GM19397 (cell line): ENCODE measurements around the gene GPRC6A.
"Not testable (repeated sequence)": the region's sequence is repeated elsewhere in the genome, so short reads cannot be mapped to it uniquely, and the experiment has no call there.

ENCODE experiments used
- ATAC-seq: cut with Tn5 transposase; IDR thresholded peaks from one replicate; pipeline ENCODE4 v1.9.1; 2021; ENCODE audit warnings: mild to moderate bottlenecking, moderate library complexity; ENCODE audit not compliant: unreplicated experiment

GPRC6A gene, protein sequence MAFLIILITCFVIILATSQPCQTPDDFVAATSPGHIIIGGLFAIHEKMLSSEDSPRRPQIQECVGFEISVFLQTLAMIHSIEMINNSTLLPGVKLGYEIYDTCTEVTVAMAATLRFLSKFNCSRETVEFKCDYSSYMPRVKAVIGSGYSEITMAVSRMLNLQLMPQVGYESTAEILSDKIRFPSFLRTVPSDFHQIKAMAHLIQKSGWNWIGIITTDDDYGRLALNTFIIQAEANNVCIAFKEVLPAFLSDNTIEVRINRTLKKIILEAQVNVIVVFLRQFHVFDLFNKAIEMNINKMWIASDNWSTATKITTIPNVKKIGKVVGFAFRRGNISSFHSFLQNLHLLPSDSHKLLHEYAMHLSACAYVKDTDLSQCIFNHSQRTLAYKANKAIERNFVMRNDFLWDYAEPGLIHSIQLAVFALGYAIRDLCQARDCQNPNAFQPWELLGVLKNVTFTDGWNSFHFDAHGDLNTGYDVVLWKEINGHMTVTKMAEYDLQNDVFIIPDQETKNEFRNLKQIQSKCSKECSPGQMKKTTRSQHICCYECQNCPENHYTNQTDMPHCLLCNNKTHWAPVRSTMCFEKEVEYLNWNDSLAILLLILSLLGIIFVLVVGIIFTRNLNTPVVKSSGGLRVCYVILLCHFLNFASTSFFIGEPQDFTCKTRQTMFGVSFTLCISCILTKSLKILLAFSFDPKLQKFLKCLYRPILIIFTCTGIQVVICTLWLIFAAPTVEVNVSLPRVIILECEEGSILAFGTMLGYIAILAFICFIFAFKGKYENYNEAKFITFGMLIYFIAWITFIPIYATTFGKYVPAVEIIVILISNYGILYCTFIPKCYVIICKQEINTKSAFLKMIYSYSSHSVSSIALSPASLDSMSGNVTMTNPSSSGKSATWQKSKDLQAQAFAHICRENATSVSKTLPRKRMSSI

DNA sequence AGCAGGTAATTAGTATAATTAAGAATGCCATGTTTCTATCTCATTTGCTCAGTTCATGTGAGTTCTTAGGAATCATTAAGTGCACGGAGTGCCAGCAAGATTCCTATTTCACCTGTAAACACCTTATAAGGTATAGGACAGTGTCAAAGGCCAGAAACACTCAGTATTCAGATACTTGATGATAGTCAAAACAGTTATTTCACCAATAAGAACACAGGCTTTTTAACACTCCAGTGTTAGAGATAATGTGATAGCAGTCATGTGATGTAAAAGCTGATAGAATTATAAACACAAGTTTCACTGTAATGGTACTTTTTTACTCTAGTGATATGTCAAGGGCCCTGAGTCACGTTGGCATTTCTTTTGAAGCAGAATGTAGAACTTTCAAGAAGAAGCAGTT, at the start of gene GPRC6A:
Gene GPRC6A, minus strand, starts transcription at position 101 of the 400 bp plus-strand sequence. Its CDS starts 70 bp downstream, at position 31.
- ATAC-seq, result no peak

DNA sequence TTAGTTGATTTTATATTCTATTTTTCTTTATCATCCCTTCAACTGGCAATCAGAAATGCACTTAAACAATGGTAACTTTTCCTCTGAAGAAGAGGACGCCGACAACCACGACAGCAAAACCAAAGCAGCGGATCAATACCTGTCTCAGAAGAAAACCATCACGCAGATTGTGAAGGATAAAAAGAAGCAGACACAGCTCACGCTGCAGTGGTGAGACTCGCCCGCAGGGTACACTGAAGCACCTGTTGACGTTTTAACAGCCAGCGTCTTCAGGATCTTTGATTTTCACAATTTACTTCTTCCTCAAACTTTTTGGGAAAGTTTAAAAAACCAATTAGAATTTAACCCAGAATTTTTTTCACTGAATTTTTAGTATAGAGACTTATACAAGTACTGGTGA, 48.9 kb upstream of the GPRC6A start:
- no peak for ATAC-seq

DNA sequence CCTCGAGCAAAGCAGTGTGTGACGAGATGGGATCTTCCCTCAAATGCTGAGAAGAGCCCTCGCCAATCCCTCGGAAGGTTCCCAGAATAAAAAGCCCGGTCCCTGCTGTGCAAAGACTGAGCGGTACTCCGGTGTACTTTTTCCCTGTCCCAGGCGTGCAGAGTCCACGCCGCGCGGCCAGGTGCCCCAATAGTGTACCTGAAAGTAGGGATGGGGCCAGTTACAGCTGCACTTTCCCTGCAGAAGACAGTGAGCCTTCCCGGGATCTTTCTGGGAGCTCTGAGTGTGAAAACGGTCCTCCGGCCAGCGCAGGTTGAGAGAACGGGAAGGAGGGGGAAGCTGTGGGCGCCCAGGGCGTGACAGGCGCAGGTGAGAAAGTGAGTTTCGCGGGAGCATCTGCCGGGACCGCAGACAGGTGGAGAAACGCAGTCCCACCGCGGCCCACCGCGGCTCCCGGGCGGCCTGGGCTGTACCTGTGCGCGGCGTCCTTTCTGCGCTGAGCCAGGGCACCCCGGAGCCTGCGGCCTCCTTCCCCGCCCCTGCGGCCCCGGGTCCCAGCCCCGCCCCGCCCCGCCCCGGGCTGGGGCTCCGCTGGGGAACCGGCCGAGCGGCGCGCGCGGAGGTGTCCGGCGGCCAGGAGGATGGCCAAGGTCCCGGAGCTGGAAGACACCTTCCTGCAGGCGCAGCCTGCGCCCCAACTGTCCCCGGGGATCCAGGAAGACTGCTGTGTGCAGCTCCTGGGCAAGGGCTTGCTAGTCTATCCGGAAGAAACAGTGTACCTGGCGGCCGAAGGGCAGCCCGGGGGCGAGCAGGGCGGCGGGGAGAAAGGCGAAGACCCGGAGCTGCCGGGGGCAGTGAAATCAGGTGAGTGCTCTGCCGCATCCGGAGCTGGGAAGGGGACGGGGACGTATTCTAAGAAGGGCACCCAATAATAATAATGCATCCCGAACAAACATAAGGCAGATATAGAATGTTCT, 48.0 kb upstream of the GPRC6A start, which contains the start of gene RFX6:
Gene RFX6, plus strand, starts transcription at position 608 of the 977 bp plus-strand sequence. Its CDS starts 34 bp downstream, at position 642.
- no peak for ATAC-seq

DNA sequence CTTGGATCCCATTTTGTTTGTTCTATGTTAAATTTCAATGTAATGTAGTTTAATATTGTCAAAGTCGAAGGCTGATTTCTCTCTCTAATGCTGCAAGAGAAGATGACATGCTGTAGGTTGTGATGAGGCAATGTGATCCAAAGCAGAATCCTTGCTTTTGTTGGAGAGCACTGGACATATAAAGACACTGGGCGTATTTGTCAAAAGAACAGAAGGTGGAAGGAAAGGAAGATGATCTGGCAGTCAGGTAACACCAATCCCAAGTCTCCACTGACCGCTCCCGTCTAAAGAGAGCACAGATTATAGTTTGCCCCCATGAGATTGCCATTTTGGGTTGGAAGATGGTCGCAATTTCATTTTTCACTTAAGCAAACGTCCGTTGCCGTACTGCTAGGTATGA, 47.2 kb upstream of the GPRC6A start:
- no peak for ATAC-seq

DNA sequence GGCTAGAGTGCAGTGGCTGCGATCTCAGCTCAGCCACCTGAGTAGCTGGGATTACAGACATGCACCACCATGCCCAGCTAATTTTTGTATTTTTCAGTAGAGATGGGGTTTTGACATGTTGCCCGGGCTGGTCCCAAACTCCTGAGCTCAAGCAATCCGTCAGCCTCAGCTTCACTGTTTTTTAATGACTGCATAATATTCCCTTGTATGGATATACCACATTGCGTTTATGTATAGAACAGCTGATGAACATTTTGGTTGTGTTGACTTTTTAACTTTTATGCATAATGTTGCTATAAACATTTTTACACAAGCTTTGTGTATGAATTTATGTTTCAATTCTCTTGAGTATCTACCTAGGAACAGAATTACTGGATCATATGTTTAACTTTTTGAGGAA, 43.9 kb upstream of the GPRC6A start:
- no peak for ATAC-seq

DNA sequence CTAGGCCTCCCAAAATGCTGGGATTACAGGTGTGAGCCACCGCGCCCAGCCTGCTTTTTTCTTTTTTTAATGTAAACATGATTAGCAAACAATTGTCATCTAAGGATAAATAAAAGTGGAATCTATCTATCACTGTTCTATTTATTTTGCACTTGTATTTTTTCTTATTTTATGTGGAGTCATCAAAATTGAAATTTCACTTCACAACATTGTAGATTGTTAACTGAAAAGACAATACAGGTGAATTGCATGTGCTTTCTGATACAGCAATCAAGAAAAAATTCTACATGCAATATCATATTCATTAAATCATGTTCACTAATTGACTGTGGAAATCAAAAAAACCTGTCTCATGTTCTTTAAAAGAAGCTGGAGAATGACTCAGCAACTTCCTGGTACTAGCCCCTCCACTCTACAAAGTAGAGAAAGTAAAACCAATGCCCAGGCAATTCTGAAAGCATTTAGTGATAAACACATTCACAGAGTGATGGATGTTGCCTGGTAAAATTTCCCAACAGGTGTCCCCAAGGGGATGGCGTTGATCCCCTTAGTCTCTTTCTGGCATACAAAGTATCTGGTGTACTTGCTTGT, 37.5 kb upstream of the GPRC6A start:
- ATAC-seq, result no peak

DNA sequence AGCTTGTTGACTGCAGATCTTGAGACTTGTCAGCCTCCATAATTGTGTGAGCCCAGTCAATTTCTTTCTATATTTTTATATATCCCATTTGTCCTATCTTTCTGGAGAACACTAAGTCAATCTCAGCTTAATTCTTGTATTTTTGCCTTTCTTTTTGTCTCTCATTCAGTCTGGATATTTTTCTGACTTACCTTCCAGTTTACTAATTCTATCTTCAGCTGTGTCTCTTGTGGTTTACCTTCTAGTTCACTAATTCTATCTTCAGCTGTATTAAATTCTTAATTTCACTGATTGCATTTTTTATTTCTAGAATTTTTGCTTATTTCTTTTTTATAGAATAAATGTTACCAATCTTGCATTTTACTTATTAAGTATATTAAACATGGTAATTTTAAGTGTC, 30.4 kb upstream of the GPRC6A start:
- no peak for ATAC-seq

DNA sequence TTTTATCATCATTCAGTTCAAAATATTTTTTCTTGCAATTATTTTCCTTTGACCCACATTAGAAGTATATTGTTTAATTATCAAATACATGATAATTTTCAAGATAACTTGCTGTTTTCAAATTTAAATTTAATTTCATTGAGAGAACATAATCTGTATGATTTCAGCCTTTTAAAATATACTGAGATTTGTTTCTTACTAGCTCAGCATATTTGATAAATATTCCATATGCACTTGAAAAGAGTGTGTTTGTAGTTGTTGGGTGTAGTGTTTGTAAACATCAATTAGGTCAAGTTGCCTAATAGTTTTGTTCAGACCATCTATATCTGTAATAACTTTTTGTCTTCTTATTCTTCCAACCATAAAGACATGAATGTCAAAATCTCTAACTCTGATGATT, 29.2 kb upstream of the GPRC6A start:
- no peak for ATAC-seq

DNA sequence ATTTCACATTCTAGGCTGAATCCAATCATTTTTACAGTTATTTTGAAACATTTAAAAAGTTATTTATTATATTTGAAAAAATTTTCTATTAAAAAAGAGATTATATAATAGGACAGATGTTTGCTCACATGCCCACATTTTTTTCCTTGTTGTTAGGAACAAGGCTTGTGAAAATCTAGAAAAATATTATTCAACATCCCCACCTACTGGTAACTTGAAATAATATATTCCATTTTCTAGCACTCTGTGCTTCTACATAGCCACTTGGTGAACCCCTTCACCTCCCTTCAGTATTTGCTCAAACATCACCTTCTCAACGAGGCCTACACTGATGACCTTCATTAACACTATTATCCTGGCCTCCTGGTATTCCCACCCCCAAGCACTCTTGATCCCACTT, 18.3 kb upstream of the GPRC6A start:
- ATAC-seq, result no peak

DNA sequence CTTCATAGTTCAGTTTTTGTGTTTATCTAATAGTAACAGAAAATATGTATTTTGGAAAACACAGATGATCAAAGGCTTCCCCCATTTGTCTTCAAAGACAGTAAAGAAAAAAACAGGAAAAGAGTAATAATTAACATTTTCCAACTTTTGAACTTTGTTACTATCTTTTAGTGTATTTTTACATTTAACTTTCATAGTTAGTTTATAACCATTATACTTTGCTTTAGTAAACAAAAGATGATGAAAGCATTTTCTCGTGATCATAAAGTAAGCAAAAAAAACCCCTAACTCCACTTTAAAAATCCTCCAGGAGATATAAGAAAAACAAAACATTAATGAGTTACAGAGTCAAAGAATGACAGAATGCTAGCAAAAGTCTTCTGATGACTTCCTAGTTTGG, 13.6 kb upstream of the GPRC6A start:
- ATAC-seq, result no peak

DNA sequence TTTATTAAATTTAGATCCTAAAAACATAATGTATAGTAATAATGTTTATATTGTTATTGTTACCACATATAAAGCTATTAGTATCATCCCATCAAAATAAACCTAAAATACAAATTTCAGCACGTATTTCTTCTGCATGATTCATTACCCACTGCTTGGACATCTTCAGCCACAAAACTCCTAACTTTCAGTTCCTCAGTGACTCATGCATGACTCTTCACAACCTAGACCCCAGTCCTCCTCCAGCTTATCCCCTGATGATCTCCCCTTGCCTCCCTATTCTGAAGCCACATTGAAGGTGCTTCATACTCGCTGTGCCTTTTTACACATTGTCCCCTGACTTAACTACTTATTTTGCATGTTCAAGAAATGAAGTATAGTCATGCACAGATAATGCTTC, 11.2 kb upstream of the GPRC6A start:
- no peak for ATAC-seq

DNA sequence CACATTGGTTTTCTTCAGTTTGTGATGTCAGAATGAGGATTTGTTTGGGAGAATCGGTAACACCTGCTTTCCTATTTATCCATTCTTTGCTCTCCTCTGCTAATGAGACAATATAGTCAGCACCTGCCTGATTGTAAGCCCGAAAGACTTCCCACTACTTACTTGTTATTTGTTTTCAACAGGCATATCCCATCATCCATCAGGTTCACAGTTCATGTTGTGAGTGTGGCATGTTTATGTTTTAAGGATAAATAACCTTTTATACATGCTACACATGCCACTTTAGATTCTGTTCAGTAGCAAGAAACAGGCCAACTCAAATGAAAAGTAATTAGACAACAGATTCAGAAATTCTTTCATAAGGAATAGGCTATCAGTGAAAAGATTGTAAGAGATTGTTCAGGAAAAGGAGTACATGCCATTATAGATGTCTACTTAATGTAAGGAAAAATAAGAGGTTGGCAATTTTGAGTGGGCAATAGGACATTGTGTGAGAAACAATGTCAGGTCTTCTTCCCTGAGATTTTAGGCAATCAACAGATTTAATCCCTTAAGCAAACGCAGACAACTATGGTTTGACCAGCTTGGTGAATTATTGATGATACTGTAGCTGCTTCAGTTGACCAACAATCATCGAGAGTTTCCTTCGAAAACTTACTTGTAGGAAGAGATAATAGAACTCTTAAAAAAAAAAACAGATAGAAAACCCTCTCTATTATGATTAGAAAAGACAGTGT, 7.9 kb upstream of the GPRC6A start:
- no peak for ATAC-seq

DNA sequence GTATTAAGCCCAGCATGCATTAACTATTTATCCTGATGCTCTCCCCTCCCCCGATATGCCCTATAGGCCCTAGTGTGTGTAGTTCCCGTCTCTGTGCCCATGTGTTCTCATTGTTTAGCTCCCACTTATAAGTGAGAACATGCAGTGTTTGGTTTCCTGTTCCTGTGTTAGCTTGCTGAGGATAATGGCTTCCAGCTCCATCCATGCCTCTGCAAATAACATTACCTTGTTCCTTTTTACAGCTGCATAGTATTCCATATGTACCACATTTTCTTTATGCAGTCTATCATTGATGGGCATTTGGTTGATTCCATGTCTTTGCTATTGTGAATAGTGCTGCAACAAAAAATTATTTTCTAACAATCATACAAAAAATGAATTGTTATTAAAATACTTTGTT, 5.6 kb upstream of the GPRC6A start:
- not testable (repeated sequence) for ATAC-seq

DNA sequence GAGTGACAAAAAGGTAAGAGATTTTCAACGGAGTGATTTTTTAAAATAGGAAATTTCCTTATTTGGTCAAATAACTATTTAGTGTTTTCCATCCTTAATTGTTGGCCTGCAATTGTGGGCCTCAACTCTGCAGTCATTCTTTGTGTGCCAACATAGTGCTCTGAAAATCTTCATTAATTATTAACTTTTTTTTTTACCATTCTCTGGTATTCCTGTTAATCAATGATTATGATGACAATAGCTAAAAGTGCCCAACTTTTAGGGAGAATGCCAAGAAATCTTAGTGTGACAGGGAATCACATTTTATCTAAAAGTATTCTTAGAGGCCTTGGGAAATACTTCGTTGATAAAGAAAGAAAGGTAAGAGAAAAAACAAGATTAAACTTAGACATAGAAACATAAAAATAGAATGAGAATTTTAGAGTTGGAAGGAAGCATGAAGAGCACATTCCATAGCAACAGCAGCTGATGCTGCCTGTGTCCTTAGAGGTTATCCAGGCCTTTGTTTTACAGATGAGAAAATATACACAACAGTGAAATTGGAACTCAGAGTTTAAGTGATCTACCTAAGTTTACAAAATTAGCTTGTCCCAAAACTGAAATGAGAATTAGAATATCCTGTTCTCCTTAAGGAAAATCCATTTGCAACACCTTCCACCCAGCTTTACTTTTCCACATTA, 1.2 kb downstream of the GPRC6A start:
- no peak for ATAC-seq

DNA sequence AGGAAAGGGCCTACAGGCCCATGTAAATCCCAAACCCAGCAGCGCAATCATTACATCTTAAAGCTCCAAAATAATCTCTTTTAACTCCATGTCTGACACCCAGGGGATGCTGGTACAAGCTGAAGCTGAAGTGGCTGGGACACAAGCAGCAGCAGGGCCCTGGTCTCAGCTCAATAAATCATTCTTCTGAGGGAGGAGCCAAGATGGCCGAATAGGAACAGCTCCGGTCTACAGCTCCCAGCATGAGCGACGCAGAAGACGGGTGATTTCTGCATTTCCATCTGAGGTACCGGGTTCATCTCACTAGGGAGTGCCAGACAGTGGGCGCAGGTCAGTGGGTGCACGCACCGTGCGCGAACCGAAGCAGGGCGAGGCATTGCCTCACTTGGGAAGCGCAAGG, 12.5 kb downstream of the GPRC6A start:
- not testable (repeated sequence) for ATAC-seq

DNA sequence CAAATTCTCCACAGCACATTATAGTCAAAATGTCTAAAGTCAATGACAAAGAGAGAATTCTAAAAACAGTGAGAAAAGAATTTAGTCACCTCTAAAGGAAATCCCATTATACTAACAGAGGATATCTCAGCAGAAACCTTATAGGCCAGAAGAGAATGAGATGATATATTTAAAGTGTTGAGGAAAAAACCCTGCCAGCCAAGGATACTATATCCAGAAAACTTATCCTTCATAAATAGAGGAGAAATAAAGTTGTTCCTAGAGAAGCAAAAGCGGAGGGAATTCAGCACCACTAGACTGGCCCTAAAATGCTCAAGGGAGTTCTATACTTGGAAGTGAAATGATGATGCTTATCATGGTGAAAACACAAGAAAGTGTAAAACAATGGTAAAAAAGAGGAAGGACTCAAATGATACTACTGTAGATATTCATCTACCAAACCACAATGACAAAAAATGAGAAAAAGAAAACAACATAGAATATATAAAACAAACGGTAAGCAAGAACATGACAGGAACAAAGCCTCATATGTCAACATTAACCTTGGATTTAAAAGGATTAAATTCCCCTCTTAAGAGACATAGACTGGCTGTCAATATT, 16.7 kb downstream of the GPRC6A start:
- ATAC-seq, result no peak

DNA sequence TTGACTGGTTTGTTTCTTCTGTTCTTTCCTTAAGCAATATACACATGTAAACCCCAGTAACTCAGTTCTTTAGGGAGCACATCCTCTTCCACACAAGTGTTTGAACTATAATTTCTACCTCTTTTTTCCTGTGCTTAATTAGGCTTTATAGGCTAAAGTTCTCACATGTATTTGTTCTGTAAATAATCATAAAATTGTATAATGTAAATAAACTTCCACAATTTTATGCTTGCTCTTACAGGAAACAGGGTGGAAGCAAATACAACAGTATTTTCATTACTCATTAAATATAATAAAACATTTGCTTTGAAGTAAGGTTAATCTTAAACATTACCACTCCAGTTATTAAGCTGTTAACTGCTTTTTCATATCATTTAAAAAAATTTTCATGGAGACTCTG, 26.9 kb downstream of the GPRC6A start:
- no peak for ATAC-seq

DNA sequence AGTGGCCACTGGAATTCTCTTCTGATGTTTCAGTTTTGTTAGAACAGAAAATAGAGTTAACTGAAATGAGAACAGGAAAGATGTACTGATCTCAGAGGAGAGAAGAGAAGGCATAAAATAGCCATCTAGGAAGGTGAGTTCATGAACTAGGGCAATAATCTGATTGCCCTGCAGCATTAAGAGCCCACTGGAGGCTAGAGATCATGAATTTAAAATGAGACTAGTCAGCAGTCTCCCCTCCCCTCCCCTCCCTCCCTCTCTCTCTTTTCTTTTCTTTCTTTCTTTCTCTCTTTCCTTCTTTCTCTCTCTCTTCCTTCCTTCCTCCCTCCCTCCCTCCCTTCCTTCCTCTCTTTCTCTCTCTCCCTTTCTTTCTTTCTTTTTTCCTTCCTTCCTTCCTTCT, 28.9 kb downstream of the GPRC6A start:
- ATAC-seq, result no peak

DNA sequence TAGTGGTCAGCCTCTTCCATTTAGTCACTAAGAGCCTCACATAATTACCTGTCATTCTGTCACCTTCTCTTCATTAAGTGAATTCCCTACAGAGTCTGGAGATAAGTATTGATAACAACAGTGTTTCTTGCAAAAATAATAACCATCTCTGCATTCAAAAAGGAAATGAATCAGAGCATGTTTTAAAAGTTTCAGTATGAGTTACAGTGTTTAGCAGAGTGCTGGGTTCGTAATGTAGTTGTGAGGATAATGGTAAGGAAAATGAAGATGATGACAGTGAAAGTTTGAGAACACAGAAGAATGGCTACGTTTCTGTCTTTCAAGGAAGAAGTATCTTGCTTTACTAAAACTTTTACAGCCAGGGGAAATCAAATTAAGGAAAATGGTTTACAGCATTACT, 31.3 kb downstream of the GPRC6A start:
- ATAC-seq, result no peak
